HCT116 (cell line): ENCODE data around the gene PDP2. TPM values are rescaled to one million over a fixed set of nuclear protein-coding genes. Genes with fewer than 3 reads are reported as not detected.

Experiments
- ATAC-seq: fragments of 200-7000 bp; cut with Tn5 transposase; 2 replicates; pipeline ENCODE4 v1.9.1; 2020; ENCODE audit warnings: mild to moderate bottlenecking, moderate library complexity
- BruUV-seq: library from RNA; stranded (reverse); fragments of 400-500 nt; replicated peaks from 2 replicates; lab custom pipeline; 2021; lab: Mats Ljungman, UMichigan
- CTCF ChIA-PET: fragments of 300-600 bp; sonication (Branson Sonifier 250); formaldehyde crosslinking; loops from one replicate; lab custom pipeline; 2021; ENCODE audit warnings: antibody characterized with exemption; lab: Charles Lee
- POLR2A ChIA-PET: fragments of 300-600, 350-600 bp; sonication (Branson Sonifier 250); formaldehyde crosslinking; loops from one replicate; lab custom pipeline; 2021; ENCODE audit warnings: antibody characterized with exemption; lab: Charles Lee
- RAD21 ChIA-PET, 2 experiments: fragments of 300-600 bp; sonication (Branson Sonifier 250); formaldehyde crosslinking; loops; one replicate each; lab custom pipeline; 2023; ENCODE audit warnings: low total read pairs in 2 of 2; ENCODE audit not compliant: uncharacterized antibody in 2 of 2, unreplicated experiment in 2 of 2, low non-redundant PET in 1 of 2; lab: Charles Lee
- DNase-seq: peaks from one replicate; pipeline ENCODE4 v3.0.0-alpha.2; 2010; ENCODE audit warnings: low read depth, low spot score
- H2AFZ ChIP-seq: fragments of 200-600 bp; shearing (Covaris generic), sonication (generic); 2 replicates; pipeline ENCODE4 v1.6.1; 2017; ENCODE audit warnings: low read depth, mixed run types, mixed read lengths, antibody characterized with exemption, low read length; ENCODE audit not compliant: poor library complexity, severe bottlenecking
- H3K27ac ChIP-seq: 2 replicates; pipeline ENCODE4 v1.5.1; 2012; ENCODE audit warnings: low read depth, low read length
- H3K27me3 ChIP-seq: fragments of 200-600 bp; sonication (generic); 2 replicates; pipeline ENCODE4 v1.6.1; 2016; ENCODE audit warnings: mixed run types, low read length, mixed read lengths; ENCODE audit not compliant: insufficient read depth
- H3K36me3 ChIP-seq, 2 experiments: fragments of 200-500 bp in 1 of 2; fragments of 200-600 bp in 1 of 2; sonication (Bioruptor generic) in 1 of 2; sonication (generic) in 1 of 2; 2 replicates each; pipeline versions ENCODE4 v1.5.1 to v1.6.1; 2014 to 2016; ENCODE audit warnings: low read length in 2 of 2, inconsistent platforms in 1 of 2, mixed read lengths in 1 of 2, mixed run types in 1 of 2; ENCODE audit not compliant: insufficient read depth in 2 of 2, control insufficient read depth in 1 of 2
- H3K4me1 ChIP-seq, 2 experiments: fragments of 200-600 bp in 1 of 2; sonication (generic) in 1 of 2; 2 replicates each; pipeline versions ENCODE4 v1.5.1 to v1.6.1; 2012 to 2017; ENCODE audit warnings: low read length in 2 of 2, inconsistent platforms in 1 of 2, mild to moderate bottlenecking in 1 of 2, mixed read lengths in 1 of 2, mixed run types in 1 of 2, moderate library complexity in 1 of 2; ENCODE audit not compliant: insufficient read depth in 2 of 2, control insufficient read depth in 1 of 2
- H3K4me2 ChIP-seq: fragments of 200-600 bp; sonication (generic); 2 replicates; pipeline ENCODE4 v1.6.1; 2017; ENCODE audit warnings: mixed run types, low read length, mixed read lengths
- H3K4me3 ChIP-seq, 2 experiments: fragments of 200-600 bp in 1 of 2; sonication (generic) in 1 of 2; replicated peaks in 1 of 2; 2 replicates each; pipeline ENCODE4 v1.5.1; 2011 to 2016; ENCODE audit warnings: low read length in 2 of 2, control low read depth in 1 of 2, low read depth in 1 of 2, mild to moderate bottlenecking in 1 of 2, mixed read lengths in 1 of 2, mixed run types in 1 of 2
- H3K79me2 ChIP-seq: fragments of 200-600 bp; sonication (generic); 2 replicates; pipeline ENCODE4 v1.6.1; 2017; ENCODE audit warnings: mild to moderate bottlenecking, mixed run types, low read length, moderate library complexity, mixed read lengths; ENCODE audit not compliant: insufficient read depth
- H3K9ac ChIP-seq: fragments of 200-600 bp; sonication (generic); 2 replicates; pipeline ENCODE4 v1.6.1; 2016; ENCODE audit warnings: low read length, mixed read lengths
- H3K9me2 ChIP-seq: fragments of 200-600 bp; sonication (generic), shearing (Covaris generic); 2 replicates; pipeline ENCODE4 v1.6.1; 2017; ENCODE audit warnings: mixed run types, mild to moderate bottlenecking, moderate library complexity; ENCODE audit not compliant: insufficient read depth
- H3K9me3 ChIP-seq, 2 experiments: fragments of 200-500 bp in 1 of 2; fragments of 200-600 bp in 1 of 2; sonication (Bioruptor generic) in 1 of 2; sonication (generic) in 1 of 2; 2 replicates each; pipeline ENCODE4 v1.6.1; 2014 to 2017; ENCODE audit warnings: low read length in 2 of 2, mixed read lengths in 2 of 2, inconsistent platforms in 1 of 2, low read depth in 1 of 2, mild to moderate bottlenecking in 1 of 2, mixed run types in 1 of 2, moderate library complexity in 1 of 2; ENCODE audit not compliant: control insufficient read depth in 1 of 2, insufficient read depth in 1 of 2
- H4K20me1 ChIP-seq: fragments of 200-600 bp; sonication (generic), shearing (Covaris generic); 2 replicates; pipeline ENCODE4 v1.6.1; 2017; ENCODE audit warnings: mixed run types, mild to moderate bottlenecking, moderate library complexity; ENCODE audit not compliant: insufficient read depth
- CBX3 ChIP-seq: IDR thresholded peaks from 2 replicates; pipeline ENCODE4 v1.6.1; 2012; ENCODE audit warnings: low read depth
- CEBPB ChIP-seq: IDR thresholded peaks from 2 replicates; pipeline ENCODE4 v1.6.1; 2012; ENCODE audit warnings: low read depth
- EGR1 ChIP-seq: IDR thresholded peaks from 2 replicates; pipeline ENCODE4 v1.6.1; 2012; ENCODE audit warnings: low read depth
- ELF1 ChIP-seq: IDR thresholded peaks from 2 replicates; pipeline ENCODE4 v1.6.1; 2012; ENCODE audit warnings: low read depth, borderline replicate concordance
- EZH2 ChIP-seq: fragments of 200-600 bp; sonication (generic); IDR thresholded peaks from 2 replicates; pipeline ENCODE4 v1.6.1; 2017; ENCODE audit warnings: antibody characterized with exemption, mixed run types
- JUND ChIP-seq: IDR thresholded peaks from 2 replicates; pipeline ENCODE4 v1.6.1; 2012
- RAD21 ChIP-seq: IDR thresholded peaks from 2 replicates; pipeline ENCODE4 v1.6.1; 2012; ENCODE audit warnings: low read depth, mild to moderate bottlenecking
- SIN3A ChIP-seq: IDR thresholded peaks from 2 replicates; pipeline ENCODE4 v1.6.1; 2012; ENCODE audit warnings: low read depth
- SP1 ChIP-seq: IDR thresholded peaks from 2 replicates; pipeline ENCODE4 v1.6.1; 2012; ENCODE audit warnings: low read depth
- SRF ChIP-seq: IDR thresholded peaks from 2 replicates; pipeline ENCODE4 v1.6.1; 2012; ENCODE audit warnings: low read depth
- YY1 ChIP-seq: IDR thresholded peaks from 2 replicates; pipeline ENCODE4 v1.6.1; 2011; ENCODE audit warnings: low read length, low read depth, moderate library complexity, mild to moderate bottlenecking; ENCODE audit not compliant: insufficient replicate concordance; ENCODE audit errors: extremely low read depth
- ZBTB33 ChIP-seq: IDR thresholded peaks from 2 replicates; pipeline ENCODE4 v1.6.1; 2011; ENCODE audit warnings: mild to moderate bottlenecking, low read length, moderate library complexity; ENCODE audit not compliant: insufficient replicate concordance; ENCODE audit errors: extremely low read depth
- ZNF274 ChIP-seq: fragments of 200-500 bp; sonication (Bioruptor generic); IDR thresholded peaks from 2 replicates; pipeline ENCODE4 v1.6.1; 2014; ENCODE audit warnings: mild to moderate bottlenecking, low read depth, low read length, inconsistent platforms
- intact Hi-C: fragments of 100-400 bp; cut with micrococcal nuclease; formaldehyde crosslinking; loops from 2 replicates; pipeline ENCODE4 v1.10.0; 2022
- total RNA-seq: library from RNA; stranded (reverse); gene quantifications from one replicate; pipeline ENCODE4 v1.2.1, GENCODE V29; 2021; ENCODE audit not compliant: unreplicated experiment
- TF ChIP-seq, protein P1 (sequence below): IDR thresholded peaks from 2 replicates; pipeline ENCODE4 v1.6.1; 2012

PDP2 gene
- total RNA-seq, 1 experiment from 2014 or later: 19.9 TPM

- Histone ChIP-seq H3K4me1 (peaks cover 7 to 16% of the 10 kb centered on the region in 2 experiments; a peak in 3 of 4 replicates), H3K9me2 (no peaks in the 10 kb centered on the region), H2AFZ (no peak overlapping the region), H3K4me2 (no peak overlapping the region), H3K79me2 (no peaks in the 10 kb centered on the region), H3K27me3 (no peaks in the 10 kb centered on the region), H3K9ac (no peak overlapping the region), H3K36me3 (no peaks in the 10 kb centered on the region), H3K4me3 (no peak overlapping the region), H3K27ac (no peak overlapping the region), H4K20me1 (no peaks in the 10 kb centered on the region), H3K9me3 (no peaks in the 10 kb centered on the region)
- no TSS peak for BruUV-seq
- DNase-seq (no peak), ATAC-seq (no peak)
- intact Hi-C loops: no loop called here
- CTCF ChIA-PET: interaction anchor here (3.7 kb wide), 1 partner anchor 13 kb away, joined by 29 read pairs; the partner anchor contains the start of gene NAE1
- POLR2A ChIA-PET: no interaction called here
- TF ChIP-seq JUND (no peak), SRF (no peak), ZNF274 (no peak), SP1 (no peak)
- RAD21 ChIA-PET: no interaction called here
Measured at GRCh38 chr16:66844009-66844341, 36.3 kb upstream of the PDP2 start.

GRCh38 chr16:66844342-66845079 lies 35.8 kb upstream of the PDP2 start, which contains the start of gene CA7:
Gene CA7, plus strand, starts transcription at chr16:66844414. Its CDS starts 74 bp downstream, at chr16:66844488.
- ChIA-PET POLR2A (no interaction called here), RAD21 (no interaction called here), CTCF (interaction anchor here (3.7 kb wide), 1 partner anchor 14 kb away, joined by 29 read pairs; the partner anchor contains the start of gene NAE1)
- Histone ChIP-seq H3K4me3 (no peak within 1 kb of the TSS), H3K4me1 (peaks cover 7 to 16% of the 10 kb centered on the region in 2 experiments; a peak in 3 of 4 replicates), H3K79me2 (no peaks in the 10 kb centered on the region), H3K9ac (no peak within 1 kb of the TSS), H3K9me3 (no peaks in the 10 kb centered on the region), H3K27ac (no peak within 1 kb of the TSS), H3K4me2 (no peak within 1 kb of the TSS), H3K36me3 (no peaks in the 10 kb centered on the region), H2AFZ (no peak within 1 kb of the TSS), H3K9me2 (no peaks in the 10 kb centered on the region), H4K20me1 (no peaks in the 10 kb centered on the region), H3K27me3 (no peaks in the 10 kb centered on the region)
- DNase-seq: no peak
- TF ChIP-seq EGR1: no peak
- TF ChIP-seq CBX3: no peak
- TF ChIP-seq CEBPB: no peak
- no peak for TF ChIP-seq YY1
- no peak for TF ChIP-seq ZBTB33
- no peak for TF ChIP-seq ELF1
- TF ChIP-seq, protein P1, sequence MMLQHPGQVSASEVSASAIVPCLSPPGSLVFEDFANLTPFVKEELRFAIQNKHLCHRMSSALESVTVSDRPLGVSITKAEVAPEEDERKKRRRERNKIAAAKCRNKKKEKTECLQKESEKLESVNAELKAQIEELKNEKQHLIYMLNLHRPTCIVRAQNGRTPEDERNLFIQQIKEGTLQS: no peak
- TF ChIP-seq SIN3A: no peak
- TF ChIP-seq EZH2: no peak
- no peak for TF ChIP-seq SP1
- no peak for TF ChIP-seq RAD21
- intact Hi-C loops: no loop called here
- ATAC-seq: no peak
- BruUV-seq: no TSS peak
